Measurements from ENCODE around the gene ZNF66.
A peak's percentile ranks its signal among the peaks of the same experiment; 100 is the strongest.
"Not testable (repeated sequence)": the region's sequence is repeated elsewhere in the genome, so short reads cannot be mapped to it uniquely, and the experiment has no call there.

Gene ZNF66

DNA sequence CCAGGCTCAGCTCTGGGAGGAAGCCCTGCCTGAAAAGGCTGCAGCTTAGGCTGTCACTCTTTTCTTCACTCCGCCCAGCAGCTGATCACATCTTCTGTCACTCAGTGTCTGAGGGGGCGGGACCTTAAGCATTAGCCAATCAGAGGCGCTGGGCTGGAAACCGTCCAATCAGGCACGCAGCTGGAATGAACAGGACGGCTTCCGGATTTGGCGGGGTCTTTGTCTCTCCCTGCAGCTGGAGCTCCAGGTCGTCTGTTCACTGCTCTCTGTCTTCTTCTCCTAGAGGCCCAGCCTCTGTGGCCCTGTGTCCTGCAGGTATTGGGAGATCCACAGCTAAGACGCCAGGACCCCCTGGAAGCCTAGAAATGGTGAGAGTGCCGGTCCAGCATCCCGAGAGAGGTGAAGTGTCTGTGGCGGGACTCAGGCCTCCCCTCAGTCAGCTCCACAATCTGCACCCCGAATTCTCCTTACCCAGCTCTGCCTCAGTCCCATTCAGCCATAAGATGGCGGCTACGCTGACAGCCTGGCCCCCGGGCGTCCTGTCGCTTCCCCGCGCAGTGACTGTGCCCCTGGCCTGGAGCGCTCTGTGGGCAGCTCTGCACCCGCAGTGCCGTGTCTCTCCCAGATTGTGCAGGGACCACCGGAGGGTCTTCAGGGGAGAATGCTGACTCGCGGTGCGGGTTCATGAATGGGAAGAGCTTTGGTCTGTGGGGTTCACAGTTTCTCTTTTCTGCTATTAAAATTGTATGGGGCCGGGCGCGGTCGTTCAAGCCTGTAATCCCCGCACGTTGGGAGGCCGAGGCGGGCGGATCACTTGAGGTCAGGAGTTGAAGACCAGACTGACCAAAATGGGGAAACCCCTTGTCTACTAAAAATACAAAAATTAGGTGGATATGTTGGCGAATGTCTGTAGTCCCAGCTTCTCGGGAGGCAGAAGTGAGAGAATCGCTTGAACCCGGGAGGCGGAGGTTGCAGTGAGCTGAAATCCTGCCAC, at the start of gene ZNF66:
Gene ZNF66, plus strand, starts transcription at position 222 of the 994 bp plus-strand sequence. Its CDS starts 144 bp downstream, at position 366.
- peak; percentile 97 for DNase-seq

DNA sequence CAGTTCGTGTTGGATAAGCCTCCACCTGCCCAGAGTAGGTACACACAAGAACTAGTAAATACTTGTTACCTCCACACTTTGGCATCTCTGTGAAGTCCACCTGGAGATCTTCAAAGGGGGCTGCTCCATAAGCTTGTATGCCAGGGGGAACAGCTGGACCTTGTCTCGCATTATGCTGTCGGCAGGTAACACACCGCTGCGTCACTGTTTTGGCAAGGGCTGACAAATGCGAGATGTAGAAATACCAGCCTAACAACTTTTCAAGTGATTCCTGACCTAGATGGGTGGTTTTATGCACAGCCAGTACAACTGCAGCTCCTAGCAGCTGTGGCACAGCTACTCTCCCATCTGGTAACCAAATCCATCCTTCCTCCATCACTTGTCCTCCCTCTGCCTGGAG, 25.9 kb upstream of the ZNF66 start:
- DNase-seq: not testable (repeated sequence)

GRCh38 chr19:20752291-20752690, 23.8 kb upstream of the ZNF66 start:
- not testable (repeated sequence) for DNase-seq

GRCh38 chr19:20769225-20769736, 6.8 kb upstream of the ZNF66 start:
- not testable (repeated sequence) for DNase-seq

GRCh38 chr19:20787786-20788185, 11.7 kb downstream of the ZNF66 start:
- DNase-seq: no peak

DNA sequence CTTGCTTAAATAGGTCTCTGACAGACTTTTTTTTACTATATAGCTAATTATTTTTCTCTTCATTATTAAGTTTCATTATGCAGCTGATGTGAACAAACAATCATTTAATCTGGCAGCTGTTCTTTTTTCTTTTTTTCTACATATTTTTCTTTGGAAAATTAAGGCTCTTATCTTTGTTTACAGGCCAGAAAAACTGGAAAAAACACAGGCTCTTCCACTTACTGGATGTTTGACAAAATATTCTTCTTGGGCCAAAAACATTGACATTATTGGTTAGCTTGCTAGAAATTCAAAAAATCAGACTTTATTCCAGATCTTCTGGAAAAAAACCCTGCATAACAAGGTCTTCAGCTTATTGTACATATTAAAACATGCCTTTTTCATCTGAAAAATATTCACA, 15.7 kb downstream of the ZNF66 start:
- no peak for DNase-seq

DNA sequence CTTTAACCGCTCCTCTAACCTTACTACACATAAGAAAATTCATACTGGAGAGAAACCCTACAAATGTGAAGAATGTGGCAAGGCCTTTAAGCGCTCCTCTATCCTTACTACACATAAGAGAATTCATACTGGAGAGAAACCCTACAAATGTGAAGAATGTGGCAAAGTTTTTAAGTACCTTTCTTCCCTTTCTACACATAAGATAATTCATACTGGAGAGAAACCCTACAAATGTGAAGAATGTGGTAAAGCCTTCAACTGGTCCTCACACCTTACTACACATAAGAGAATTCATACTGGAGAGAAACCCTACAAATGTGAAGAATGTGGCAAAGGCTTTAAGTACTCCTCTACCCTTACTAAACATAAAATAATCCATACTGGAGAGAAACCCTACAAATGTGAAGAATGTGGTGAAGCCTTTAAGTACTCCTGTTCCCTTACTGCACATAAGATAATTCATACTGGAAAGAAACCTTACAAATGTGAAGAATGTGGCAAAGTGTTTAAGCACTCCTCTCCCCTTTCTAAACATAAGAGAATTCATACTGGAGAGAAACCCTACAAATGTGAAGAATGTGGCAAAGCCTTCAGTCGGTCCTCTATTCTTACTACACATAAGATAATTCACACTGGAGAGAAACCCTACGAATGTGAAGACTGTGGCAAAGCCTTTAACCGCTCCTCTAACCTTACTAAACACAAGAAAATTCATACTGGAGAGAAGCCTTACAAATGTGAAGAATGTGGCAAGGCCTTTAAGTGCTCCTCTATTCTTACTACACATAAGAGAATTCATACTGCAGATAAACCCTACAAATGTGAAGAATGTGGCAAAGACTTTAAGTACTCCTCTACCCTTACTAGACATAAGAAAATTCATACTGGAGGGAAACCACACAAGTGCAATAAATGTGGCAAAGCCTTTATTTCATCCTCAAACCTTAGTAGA, 30.5 kb downstream of the ZNF66 start:
- not testable (repeated sequence) for DNase-seq

GRCh38 chr19:20840371-20840770, 64.3 kb downstream of the ZNF66 start:
- DNase-seq: no peak
